Measurements from ENCODE around the gene GPR39.

DNA sequence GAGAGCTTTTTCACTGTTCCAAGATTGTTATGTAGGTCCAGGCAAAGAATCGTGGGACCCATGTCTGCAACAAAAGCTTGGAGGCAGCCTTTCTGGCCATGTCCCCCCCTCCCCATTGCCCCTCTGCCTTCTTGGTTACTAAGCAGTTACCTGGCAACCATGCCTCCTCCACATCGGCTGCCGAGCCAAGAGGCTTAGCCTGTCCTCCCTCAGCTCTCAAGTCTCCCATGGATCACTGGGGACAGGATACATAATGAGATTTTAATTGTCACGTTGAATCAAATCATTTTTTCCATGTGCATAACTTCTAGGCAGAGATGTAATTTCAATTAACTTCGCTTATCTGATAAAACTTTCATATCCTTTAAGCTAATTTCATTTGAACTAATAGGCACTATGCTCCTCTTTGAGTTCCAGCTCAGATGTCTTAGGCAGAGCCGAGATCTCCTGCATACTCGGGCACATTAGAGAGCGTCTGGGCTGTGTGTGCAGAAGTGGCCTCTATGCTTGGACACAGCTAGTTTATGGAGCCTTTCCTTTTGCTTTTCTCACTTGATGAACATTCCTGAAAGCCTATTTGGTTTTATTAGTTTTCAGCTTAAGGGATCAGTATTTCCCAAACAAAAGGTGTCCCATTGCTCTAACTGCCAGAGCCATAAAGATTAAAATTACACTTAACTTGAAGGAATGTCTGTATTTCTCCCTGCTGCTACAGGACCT, 172.7 kb downstream of the GPR39 start:
- no peak for TF ChIP-seq CTCF (conservative IDR thresholded peaks at IDR 0.05)
- no peak for TF ChIP-seq EZH2 (IDR thresholded peaks at IDR 0.05; ENCODE audit: low read depth)
